ENCODE measurements around the gene ZBTB42. TPM values are rescaled to one million over a fixed set of nuclear protein-coding genes. Genes with fewer than 3 reads are reported as not detected.

Gene ZBTB42
- total RNA-seq, 1 experiment from 2014 or later: 6.1 TPM

DNA sequence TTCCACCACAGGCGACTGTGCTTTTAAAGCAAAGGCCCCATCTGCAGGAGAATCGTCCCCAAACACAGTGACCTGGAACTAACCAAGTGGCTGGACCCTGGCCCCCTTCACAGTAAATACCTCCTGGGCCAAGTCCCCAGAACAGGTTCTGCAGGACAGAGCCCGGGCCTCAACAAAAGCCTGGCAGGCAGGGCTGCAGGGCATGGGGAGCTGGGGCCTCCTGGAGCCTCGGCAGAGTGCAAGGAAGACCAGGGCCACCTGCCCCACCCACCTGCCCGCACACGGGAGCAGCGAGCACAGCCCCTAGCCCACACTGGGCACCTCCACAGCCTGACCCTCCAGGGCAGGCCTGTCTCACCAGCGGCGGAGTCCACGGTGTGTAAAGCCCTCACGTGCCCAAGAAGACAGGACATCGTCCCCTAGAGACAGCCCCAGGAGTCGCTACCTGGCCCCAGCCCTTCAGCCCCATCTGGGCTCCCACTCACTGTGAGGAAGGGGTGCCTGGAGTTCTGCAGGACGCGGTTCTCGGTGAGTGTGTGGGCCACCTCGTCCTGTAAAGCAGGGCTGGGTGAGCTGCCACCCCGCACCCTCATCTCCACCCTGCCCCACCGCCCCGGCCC lies 26.3 kb upstream of the ZBTB42 start:
- WGBS (ENCODE audit: extremely low coverage, insufficient read length, low lambda C conversion rate): no CpG with 5 or more reads among the region's 20 CpGs
- no peak for TF ChIP-seq CTCF (conservative IDR thresholded peaks at IDR 0.05)
- Histone ChIP-seq H4K8ac (replicated peaks; ENCODE audit: insufficient read length, low read depth, low read length) (no peak overlapping the region), H3K4ac (ENCODE audit: low read depth, low read length) (no peak overlapping the region), H3K14ac (ENCODE audit: insufficient read depth, low read length) (no peak overlapping the region), H2BK12ac (ENCODE audit: insufficient read length, low read depth, low read length) (no peak overlapping the region), H3K9me3 (ENCODE audit: control insufficient read depth, low read depth, low read length) (no peaks in the 10 kb centered on the region), H2BK5ac (ENCODE audit: insufficient read length, low read length) (no peak overlapping the region), H3K4me2 (ENCODE audit: insufficient read depth, insufficient read length, low read length) (no peak overlapping the region), H3K23me2 (ENCODE audit: insufficient read length, low read depth, low read length, poor library complexity, severe bottlenecking) (no peaks in the 10 kb centered on the region), H3K9ac (ENCODE audit: extremely low read depth, insufficient read length, low read length) (no peak overlapping the region), H3K23ac (ENCODE audit: insufficient read length, low read depth, low read length) (no peak overlapping the region), H3K18ac (ENCODE audit: insufficient read length, low read depth, low read length) (no peak overlapping the region), H2BK15ac (ENCODE audit: low read depth, low read length) (no peak overlapping the region), H4K5ac (ENCODE audit: insufficient read length, low read depth, low read length) (no peak overlapping the region), H3K4me1 (ENCODE audit: insufficient read depth, low read length) (no peaks in the 10 kb centered on the region), H2AFZ (ENCODE audit: low read length) (no peak overlapping the region), H3K56ac (ENCODE audit: insufficient read length, low read depth, low read length) (no peak overlapping the region), H3K79me1 (ENCODE audit: insufficient read depth, low read depth, low read length, poor library complexity, severe bottlenecking) (no peaks in the 10 kb centered on the region), H3K79me2 (ENCODE audit: insufficient read depth, low read length) (no peaks in the 10 kb centered on the region), H3K27ac (ENCODE audit: insufficient read length, low read depth, low read length) (no peak overlapping the region), H2AK5ac (ENCODE audit: insufficient read length, low read length) (no peak overlapping the region), H3T11ph (ENCODE audit: low read length) (no peak overlapping the region), H3K27me3 (ENCODE audit: insufficient read depth, low read length) (no peaks in the 10 kb centered on the region), H2BK20ac (ENCODE audit: low read depth, low read length, poor library complexity, severe bottlenecking) (no peak overlapping the region), H4K91ac (ENCODE audit: insufficient read length, low read depth, low read length) (no peak overlapping the region), H2BK120ac (ENCODE audit: low read depth, low read length, poor library complexity, severe bottlenecking) (no peak overlapping the region), H4K20me1 (ENCODE audit: control insufficient read depth, insufficient read depth, insufficient read length) (no peaks in the 10 kb centered on the region)
- DNase-seq: no peak
- Mint-ChIP-seq H3K27me3 (ENCODE audit: low read depth) (no peaks in the 10 kb centered on the region), H3K4me1 (peaks cover 3 to 4% of the 10 kb centered on the region in 2 experiments; a peak in 2 of 4 replicates), H3K4me3 (no peak overlapping the region), H3K36me3 (ENCODE audit: insufficient read depth in 1 of 3, low read depth in 3 of 3) (peaks cover 34 to 49% (median 49%) of the 10 kb centered on the region in 3 experiments), H3K9me3 (peaks cover 0 to 9% of the 10 kb centered on the region in 2 experiments; a peak in 4 of 5 replicates), H3K27ac (no peak overlapping the region)
